ENCODE measurements around the gene AHR.

- TF ChIP-seq CTCF (IDR thresholded peaks at IDR 0.05) (no peak), EZH2 (IDR thresholded peaks at IDR 0.05; ENCODE audit: borderline replicate concordance, insufficient read depth, low read depth, low read length, poor library complexity, severe bottlenecking) (no peak)
Measured at GRCh38 chr7:17336168-17336567, 37.7 kb downstream of the AHR start.
